Heart left ventricle (tissue), 16 donors: ENCODE measurements around the gene C11orf97. TPM values are rescaled to one million over a fixed set of nuclear protein-coding genes. Genes with fewer than 3 reads are reported as not detected.

Experiments used
- ATAC-seq, 4 donors: fragments of 200-7000 bp; cut with Tn5 transposase; one replicate each; pipeline ENCODE4 v1.9.1; 2020 to 2022; ENCODE audit warnings: moderate library complexity in 4 of 4, mild to moderate bottlenecking in 3 of 4, moderate number of reproducible peaks in 1 of 4
- DNase-seq, 5 donors: peaks; one replicate each; pipeline ENCODE4 v3.0.0-alpha.2; 2020
- H3K27ac ChIP-seq, 12 donors: fragments of 200-600 bp; sonication (generic) in 4 of 12; one replicate each; pipeline versions ENCODE4 v1.5.0 to v1.8.0; 2016 to 2022; ENCODE audit warnings: mild to moderate bottlenecking in 2 of 12
- H3K27me3 ChIP-seq, 9 donors: fragments of 200-600 bp; sonication (generic) in 2 of 9; one replicate each; pipeline versions ENCODE4 v1.5.1 to v1.8.0; 2016 to 2022; ENCODE audit warnings: mild to moderate bottlenecking in 3 of 9
- H3K36me3 ChIP-seq, 9 donors: fragments of 200-600 bp; sonication (generic) in 2 of 9; one replicate each; pipeline versions ENCODE4 v1.5.0 to v1.8.0; 2018 to 2022; ENCODE audit warnings: mild to moderate bottlenecking in 2 of 9
- H3K4me1 ChIP-seq, 12 donors: fragments of 200-600 bp; sonication (generic) in 4 of 12; one replicate each; pipeline versions ENCODE4 v1.5.0 to v1.8.0; 2016 to 2022; ENCODE audit warnings: mild to moderate bottlenecking in 3 of 12
- H3K4me3 ChIP-seq, 12 donors: fragments of 200-600 bp; sonication (generic) in 4 of 12; one replicate each; pipeline versions ENCODE4 v1.5.0 to v1.8.0; 2017 to 2022; ENCODE audit warnings: mild to moderate bottlenecking in 9 of 12, moderate library complexity in 4 of 12
- H3K9me3 ChIP-seq, 12 donors: fragments of 200-600 bp; sonication (generic) in 4 of 12; one replicate each; pipeline versions ENCODE4 v1.5.0 to v1.8.0; 2016 to 2022; ENCODE audit warnings: mild to moderate bottlenecking in 1 of 12
- POLR2A ChIP-seq, 2 donors: fragments of 450-650 bp; IDR thresholded peaks; one replicate each; pipeline ENCODE4 v1.6.1; 2017; ENCODE audit warnings: antibody characterized with exemption in 2 of 2, mild to moderate bottlenecking in 2 of 2, moderate library complexity in 2 of 2
- WGBS, 4 donors: extraction: QIAGEN DNeasy Blood & Tissue Kit in 2 of 4; methylation state at CpG; one replicate each; pipeline versions ENCODE4 v1.1.5 to v1.1.7; 2013 to 2018; 5-methylcytosine and 5-hydroxymethylcytosine counted together
- intact Hi-C, 10 donors: fragments of 100-400 bp; cut with DNase I; formaldehyde crosslinking; loops; one replicate each; pipeline versions ENCODE4 v1.11.1 to v1.14.2; 2022
- polyA plus RNA-seq, 2 donors: library from polyadenylated mRNA; stranded (reverse); fragments of 200-250 nt; gene quantifications; one replicate each; pipeline ENCODE4 v1.2.3, GENCODE V29; 2013
- total RNA-seq, 9 donors: library from RNA; depleted of rRNA in 2 of 9; stranded (reverse); fragments of >200 nt in 2 of 9; fragmentation: NEBNext Ultra II Directional in 3 of 9; extraction: Animal tissue kit (Norgen Biotek cat#: 25700) in 3 of 9; gene quantifications; one replicate each; pipeline versions ENCODE4 v1.1.0 to v1.2.4, GENCODE V29; 2016 to 2023
- TF ChIP-seq, protein P1 (sequence below), 12 donors: fragments of 200-600 bp; sonication (generic) in 4 of 12; IDR thresholded peaks; one replicate each; pipeline versions ENCODE4 v1.5.0 to v1.8.0; 2018 to 2022; ENCODE audit warnings: antibody characterized with exemption in 12 of 12, mild to moderate bottlenecking in 5 of 12
- donor health status: ischemic (EF 13 %, LVEDD 7.1; RV severe dilation, severe dysfunction).
- donor health status: healthy with polysubstance abuse.
- donor health status: DM: no; HTN: yes; CAD: no.
- donor health status: DM: no; HTN: no; CAD: no.
- donor health status: ischemic (EF 25% LVEDD 6.9; RV normal size, moderate dysfunction).
- donor health status: ischemic (EF 25% LVEDD 5.7; RV mildly dilated, moderate dysfunction).
- donor health status: healthy.
- donor health status: DM: yes; HTN: yes; CAD: no.
- donor health status: ischemic (EF 35%, LVEDD 5.7; RV mildly dilated, moderate dysfunction).
- donor health status: nonischemic (EF 11% LVEDD 7.7; RV severe dilation, severe dysfunction).
- donor health status: DM: yes; HTN: yes; CAD: no.
- donor health status: PGD.
- donor health status: ischemic (EF 29% LVEDD 5.4; RV normal size, mild dysfunction).
- donor health status: nonischemic (EF 23%, LVEDD 6.1; RV moderate dilation, normal function).

C11orf97 gene
- total and polyA plus RNA-seq, 11 donors: not detected

- intact Hi-C loops: loop anchor here in 3 of 10 donors (2.0 to 5.0 kb wide), 3 partner anchors 45 to 85 kb away; no protein-coding TSS in a partner anchor
- WGBS, 4 donors: 67 to 82% (median 76%) methylated on average over 4 of the region's 4 CpGs
- H3K27ac ChIP-seq: no peak overlapping the region
- ATAC-seq (no peak), DNase-seq (no peak)
- H3K9me3 ChIP-seq: no peaks in the 10 kb centered on the region
- peaks cover 0 to 3% (median 0%) of the 10 kb centered on the region in 12 donors for H3K4me1 ChIP-seq
- peaks cover 0 to 8% (median 0%) of the 10 kb centered on the region in 9 donors for H3K27me3 ChIP-seq
- no peak overlapping the region for H3K4me3 ChIP-seq
- H3K36me3 ChIP-seq: no peaks in the 10 kb centered on the region
- TF ChIP-seq, protein P1, sequence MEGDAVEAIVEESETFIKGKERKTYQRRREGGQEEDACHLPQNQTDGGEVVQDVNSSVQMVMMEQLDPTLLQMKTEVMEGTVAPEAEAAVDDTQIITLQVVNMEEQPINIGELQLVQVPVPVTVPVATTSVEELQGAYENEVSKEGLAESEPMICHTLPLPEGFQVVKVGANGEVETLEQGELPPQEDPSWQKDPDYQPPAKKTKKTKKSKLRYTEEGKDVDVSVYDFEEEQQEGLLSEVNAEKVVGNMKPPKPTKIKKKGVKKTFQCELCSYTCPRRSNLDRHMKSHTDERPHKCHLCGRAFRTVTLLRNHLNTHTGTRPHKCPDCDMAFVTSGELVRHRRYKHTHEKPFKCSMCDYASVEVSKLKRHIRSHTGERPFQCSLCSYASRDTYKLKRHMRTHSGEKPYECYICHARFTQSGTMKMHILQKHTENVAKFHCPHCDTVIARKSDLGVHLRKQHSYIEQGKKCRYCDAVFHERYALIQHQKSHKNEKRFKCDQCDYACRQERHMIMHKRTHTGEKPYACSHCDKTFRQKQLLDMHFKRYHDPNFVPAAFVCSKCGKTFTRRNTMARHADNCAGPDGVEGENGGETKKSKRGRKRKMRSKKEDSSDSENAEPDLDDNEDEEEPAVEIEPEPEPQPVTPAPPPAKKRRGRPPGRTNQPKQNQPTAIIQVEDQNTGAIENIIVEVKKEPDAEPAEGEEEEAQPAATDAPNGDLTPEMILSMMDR (IDR thresholded peaks at IDR 0.05): no peak
- TF ChIP-seq POLR2A (IDR thresholded peaks at IDR 0.05): no peak
Observed at GRCh38 chr11:94518300-94518699, 6.0 kb downstream of the C11orf97 start.

- Histone ChIP-seq H3K36me3 (no peaks in the 10 kb centered on the region), H3K27ac (no peak overlapping the region), H3K9me3 (no peaks in the 10 kb centered on the region), H3K4me1 (peaks cover 0 to 3% (median 0%) of the 10 kb centered on the region in 12 donors), H3K4me3 (peak overlapping the region in 1 of 12 donors; percentile 21), H3K27me3 (peaks cover 0 to 8% (median 0%) of the 10 kb centered on the region in 9 donors)
- DNase-seq (no peak), ATAC-seq (no peak)
- intact Hi-C loops: loop anchor here in 9 of 10 donors (1.0 to 5.0 kb wide), 7 partner anchors 38 to 83 kb away; no protein-coding TSS in a partner anchor
- WGBS, 4 donors: 11 to 15% (median 13%) methylated on average over 5 of the region's 5 CpGs
- no peak for TF ChIP-seq POLR2A (IDR thresholded peaks at IDR 0.05)
- TF ChIP-seq, protein P1 (IDR thresholded peaks at IDR 0.05): peak; percentile 50 to 75 (median 67)
Observed at GRCh38 chr11:94519478-94520084, 7.3 kb downstream of the C11orf97 start.

- Histone ChIP-seq H3K27ac (no peak overlapping the region), H3K4me1 (peaks cover 0 to 16% (median 0%) of the 10 kb centered on the region in 12 donors), H3K27me3 (peaks cover 0 to 5% (median 0%) of the 10 kb centered on the region in 9 donors), H3K36me3 (no peaks in the 10 kb centered on the region), H3K4me3 (no peak overlapping the region), H3K9me3 (no peaks in the 10 kb centered on the region)
- intact Hi-C loops: loop anchor here in 8 of 10 donors (2.0 to 5.0 kb wide), 6 partner anchors 36 to 81 kb away; no protein-coding TSS in a partner anchor
- ATAC-seq: peak in 1 of 4 donors; percentile 46
- no peak for DNase-seq
- TF ChIP-seq POLR2A (IDR thresholded peaks at IDR 0.05): no peak
- TF ChIP-seq, protein P1 (IDR thresholded peaks at IDR 0.05): peak in 5 of 12 donors; percentile 21 to 43 (median 34)
- WGBS, 4 donors: 54 to 68% (median 63%) methylated on average over 5 of the region's 5 CpGs
Observed at GRCh38 chr11:94521684-94522083, 9.4 kb downstream of the C11orf97 start.

GRCh38 chr11:94524341-94524740 lies 12.1 kb downstream of the C11orf97 start:
- Histone ChIP-seq H3K4me1 (peaks cover 0 to 21% (median 0%) of the 10 kb centered on the region in 12 donors), H3K36me3 (no peaks in the 10 kb centered on the region), H3K27ac (no peak overlapping the region), H3K4me3 (no peak overlapping the region), H3K9me3 (no peaks in the 10 kb centered on the region), H3K27me3 (peaks cover 0 to 5% (median 0%) of the 10 kb centered on the region in 9 donors)
- intact Hi-C loops: loop anchor here in 5 of 10 donors (5.0 kb wide), 3 partner anchors 33 to 78 kb away; no protein-coding TSS in a partner anchor
- TF ChIP-seq POLR2A (IDR thresholded peaks at IDR 0.05): no peak
- TF ChIP-seq, protein P1 (IDR thresholded peaks at IDR 0.05): no peak
- ATAC-seq (no peak), DNase-seq (no peak)
- 81 to 92% (median 88%) methylated on average over 1 of the region's 1 CpG for WGBS, 4 donors
